ENCODE results near the gene SLC6A19. TPM values are rescaled to one million over a fixed set of nuclear protein-coding genes. Genes with fewer than 3 reads are reported as not detected.

SLC6A19 gene
- polyA plus RNA-seq, 2 donors: not detected

- H3K9me3 ChIP-seq (ENCODE audit: control insufficient read depth in 2 of 2, insufficient read depth in 1 of 2, low read depth in 1 of 2, low read length in 1 of 2): no peaks in the 10 kb centered on the region
- no peak overlapping the region for H3K27ac ChIP-seq (ENCODE audit: low read depth in 2 of 2, low read length in 1 of 2)
- peaks cover 0 to 3% of the 10 kb centered on the region in 2 donors for H3K4me1 ChIP-seq (ENCODE audit: control insufficient read depth in 2 of 2, insufficient read depth in 2 of 2, low read length in 1 of 2)
- WGBS, 2 donors: 56 to 57% methylated on average over 9 to 10 of the region's 10 CpGs
- no peaks in the 10 kb centered on the region for H3K36me3 ChIP-seq (ENCODE audit: control insufficient read depth in 2 of 2, insufficient read depth in 2 of 2, low read length in 1 of 2)
- no peaks in the 10 kb centered on the region for H3K27me3 ChIP-seq (ENCODE audit: control insufficient read depth in 1 of 2, insufficient read depth in 2 of 2, low read length in 2 of 2)
- H3K4me3 ChIP-seq (ENCODE audit: low read depth in 1 of 2, low read length in 2 of 2): no peak overlapping the region
Observed at GRCh38 chr5:1244976-1245375, 43.6 kb downstream of the SLC6A19 start.

GRCh38 chr5:1245905-1246576 is 44.6 kb downstream of the SLC6A19 start:
- H3K4me1 ChIP-seq (ENCODE audit: control insufficient read depth in 2 of 2, insufficient read depth in 2 of 2, low read length in 1 of 2): peaks cover 0 to 3% of the 10 kb centered on the region in 2 donors
- 32 to 36% methylated on average over 57 to 58 of the region's 58 CpGs for WGBS, 2 donors
- no peaks in the 10 kb centered on the region for H3K27me3 ChIP-seq (ENCODE audit: control insufficient read depth in 1 of 2, insufficient read depth in 2 of 2, low read length in 2 of 2)
- no peak overlapping the region for H3K27ac ChIP-seq (ENCODE audit: low read depth in 2 of 2, low read length in 1 of 2)
- H3K9me3 ChIP-seq (ENCODE audit: control insufficient read depth in 2 of 2, insufficient read depth in 1 of 2, low read depth in 1 of 2, low read length in 1 of 2): no peaks in the 10 kb centered on the region
- H3K4me3 ChIP-seq (ENCODE audit: low read depth in 1 of 2, low read length in 2 of 2): no peak overlapping the region
- no peaks in the 10 kb centered on the region for H3K36me3 ChIP-seq (ENCODE audit: control insufficient read depth in 2 of 2, insufficient read depth in 2 of 2, low read length in 1 of 2)

GRCh38 chr5:1246711-1247431 is 45.5 kb downstream of the SLC6A19 start:
- no peaks in the 10 kb centered on the region for H3K36me3 ChIP-seq (ENCODE audit: control insufficient read depth in 2 of 2, insufficient read depth in 2 of 2, low read length in 1 of 2)
- H3K27me3 ChIP-seq (ENCODE audit: control insufficient read depth in 1 of 2, insufficient read depth in 2 of 2, low read length in 2 of 2): no peaks in the 10 kb centered on the region
- no peak overlapping the region for H3K27ac ChIP-seq (ENCODE audit: low read depth in 2 of 2, low read length in 1 of 2)
- WGBS, 2 donors: 21 to 22% methylated on average over 42 to 43 of the region's 43 CpGs
- no peak overlapping the region for H3K4me3 ChIP-seq (ENCODE audit: low read depth in 1 of 2, low read length in 2 of 2)
- peaks cover 0 to 3% of the 10 kb centered on the region in 2 donors for H3K4me1 ChIP-seq (ENCODE audit: control insufficient read depth in 2 of 2, insufficient read depth in 2 of 2, low read length in 1 of 2)
- H3K9me3 ChIP-seq (ENCODE audit: control insufficient read depth in 2 of 2, insufficient read depth in 1 of 2, low read depth in 1 of 2, low read length in 1 of 2): no peaks in the 10 kb centered on the region

- no peaks in the 10 kb centered on the region for H3K9me3 ChIP-seq (ENCODE audit: control insufficient read depth in 2 of 2, insufficient read depth in 1 of 2, low read depth in 1 of 2, low read length in 1 of 2)
- peaks cover 0 to 3% of the 10 kb centered on the region in 2 donors for H3K4me1 ChIP-seq (ENCODE audit: control insufficient read depth in 2 of 2, insufficient read depth in 2 of 2, low read length in 1 of 2)
- WGBS, 2 donors: 66 to 73% methylated on average over 6 of the region's 6 CpGs
- no peaks in the 10 kb centered on the region for H3K27me3 ChIP-seq (ENCODE audit: control insufficient read depth in 1 of 2, insufficient read depth in 2 of 2, low read length in 2 of 2)
- H3K4me3 ChIP-seq (ENCODE audit: low read depth in 1 of 2, low read length in 2 of 2): no peak overlapping the region
- H3K27ac ChIP-seq (ENCODE audit: low read depth in 2 of 2, low read length in 1 of 2): no peak overlapping the region
- H3K36me3 ChIP-seq (ENCODE audit: control insufficient read depth in 2 of 2, insufficient read depth in 2 of 2, low read length in 1 of 2): no peaks in the 10 kb centered on the region
Observed at GRCh38 chr5:1247811-1248210, 46.4 kb downstream of the SLC6A19 start.

GRCh38 chr5:1249366-1250280 is 48.2 kb downstream of the SLC6A19 start:
- Histone ChIP-seq H3K27ac (ENCODE audit: low read depth in 2 of 2, low read length in 1 of 2) (no peak overlapping the region), H3K27me3 (ENCODE audit: control insufficient read depth in 1 of 2, insufficient read depth in 2 of 2, low read length in 2 of 2) (no peaks in the 10 kb centered on the region), H3K36me3 (ENCODE audit: control insufficient read depth in 2 of 2, insufficient read depth in 2 of 2, low read length in 1 of 2) (no peaks in the 10 kb centered on the region), H3K4me3 (ENCODE audit: low read depth in 1 of 2, low read length in 2 of 2) (no peak overlapping the region), H3K9me3 (ENCODE audit: control insufficient read depth in 2 of 2, insufficient read depth in 1 of 2, low read depth in 1 of 2, low read length in 1 of 2) (no peaks in the 10 kb centered on the region), H3K4me1 (ENCODE audit: control insufficient read depth in 2 of 2, insufficient read depth in 2 of 2, low read length in 1 of 2) (peaks cover 0 to 3% of the 10 kb centered on the region in 2 donors)
- 74 to 76% methylated on average over 28 to 29 of the region's 29 CpGs for WGBS, 2 donors

- H3K27ac ChIP-seq (ENCODE audit: low read depth in 2 of 2, low read length in 1 of 2): no peak overlapping the region
- peaks cover 0 to 3% of the 10 kb centered on the region in 2 donors for H3K4me1 ChIP-seq (ENCODE audit: control insufficient read depth in 2 of 2, insufficient read depth in 2 of 2, low read length in 1 of 2)
- H3K9me3 ChIP-seq (ENCODE audit: control insufficient read depth in 2 of 2, insufficient read depth in 1 of 2, low read depth in 1 of 2, low read length in 1 of 2): no peaks in the 10 kb centered on the region
- H3K36me3 ChIP-seq (ENCODE audit: control insufficient read depth in 2 of 2, insufficient read depth in 2 of 2, low read length in 1 of 2): no peaks in the 10 kb centered on the region
- no peaks in the 10 kb centered on the region for H3K27me3 ChIP-seq (ENCODE audit: control insufficient read depth in 1 of 2, insufficient read depth in 2 of 2, low read length in 2 of 2)
- 55 to 59% methylated on average over 27 of the region's 27 CpGs for WGBS, 2 donors
- H3K4me3 ChIP-seq (ENCODE audit: low read depth in 1 of 2, low read length in 2 of 2): no peak overlapping the region
Observed at GRCh38 chr5:1251678-1252580, 50.5 kb downstream of the SLC6A19 start.

GRCh38 chr5:1252681-1253080 is 51.3 kb downstream of the SLC6A19 start:
- Histone ChIP-seq H3K36me3 (ENCODE audit: control insufficient read depth in 2 of 2, insufficient read depth in 2 of 2, low read length in 1 of 2) (no peaks in the 10 kb centered on the region), H3K4me3 (ENCODE audit: low read depth in 1 of 2, low read length in 2 of 2) (no peak overlapping the region), H3K9me3 (ENCODE audit: control insufficient read depth in 2 of 2, insufficient read depth in 1 of 2, low read depth in 1 of 2, low read length in 1 of 2) (no peaks in the 10 kb centered on the region), H3K27me3 (ENCODE audit: control insufficient read depth in 1 of 2, insufficient read depth in 2 of 2, low read length in 2 of 2) (no peaks in the 10 kb centered on the region), H3K27ac (ENCODE audit: low read depth in 2 of 2, low read length in 1 of 2) (no peak overlapping the region), H3K4me1 (ENCODE audit: control insufficient read depth in 2 of 2, insufficient read depth in 2 of 2, low read length in 1 of 2) (peaks cover 0 to 3% of the 10 kb centered on the region in 2 donors)
- WGBS, 2 donors: 88 to 93% methylated on average over 9 of the region's 9 CpGs

- no peak overlapping the region for H3K27ac ChIP-seq (ENCODE audit: low read depth in 2 of 2, low read length in 1 of 2)
- no peaks in the 10 kb centered on the region for H3K36me3 ChIP-seq (ENCODE audit: control insufficient read depth in 2 of 2, insufficient read depth in 2 of 2, low read length in 1 of 2)
- no peaks in the 10 kb centered on the region for H3K9me3 ChIP-seq (ENCODE audit: control insufficient read depth in 2 of 2, insufficient read depth in 1 of 2, low read depth in 1 of 2, low read length in 1 of 2)
- H3K4me3 ChIP-seq (ENCODE audit: low read depth in 1 of 2, low read length in 2 of 2): no peak overlapping the region
- H3K27me3 ChIP-seq (ENCODE audit: control insufficient read depth in 1 of 2, insufficient read depth in 2 of 2, low read length in 2 of 2): no peaks in the 10 kb centered on the region
- peaks cover 0 to 3% of the 10 kb centered on the region in 2 donors for H3K4me1 ChIP-seq (ENCODE audit: control insufficient read depth in 2 of 2, insufficient read depth in 2 of 2, low read length in 1 of 2)
- WGBS, 2 donors: 87 to 88% methylated on average over 33 of the region's 33 CpGs
Observed at GRCh38 chr5:1253456-1254105, 52.2 kb downstream of the SLC6A19 start.
